HCT116 (cell line): ENCODE results near the gene WNT9B. TPM values are rescaled to one million over a fixed set of nuclear protein-coding genes. Genes with fewer than 3 reads are reported as not detected.
"Not testable (repeated sequence)": the region's sequence is repeated elsewhere in the genome, so short reads cannot be mapped to it uniquely, and the experiment has no call there.

ENCODE experiments used
- ATAC-seq: fragments of 200-7000 bp; cut with Tn5 transposase; 2 replicates; pipeline ENCODE4 v1.9.1; 2020; ENCODE audit warnings: mild to moderate bottlenecking, moderate library complexity
- BruUV-seq: library from RNA; stranded (reverse); fragments of 400-500 nt; replicated peaks from 2 replicates; lab custom pipeline; 2021; lab: Mats Ljungman, UMichigan
- CTCF ChIA-PET: fragments of 300-600 bp; sonication (Branson Sonifier 250); formaldehyde crosslinking; loops from one replicate; lab custom pipeline; 2021; ENCODE audit warnings: antibody characterized with exemption; lab: Charles Lee
- POLR2A ChIA-PET: fragments of 300-600, 350-600 bp; sonication (Branson Sonifier 250); formaldehyde crosslinking; loops from one replicate; lab custom pipeline; 2021; ENCODE audit warnings: antibody characterized with exemption; lab: Charles Lee
- RAD21 ChIA-PET, 2 experiments: fragments of 300-600 bp; sonication (Branson Sonifier 250); formaldehyde crosslinking; loops; one replicate each; lab custom pipeline; 2023; ENCODE audit warnings: low total read pairs in 2 of 2; ENCODE audit not compliant: uncharacterized antibody in 2 of 2, unreplicated experiment in 2 of 2, low non-redundant PET in 1 of 2; lab: Charles Lee
- DNase-seq: peaks from one replicate; pipeline ENCODE4 v3.0.0-alpha.2; 2010; ENCODE audit warnings: low read depth, low spot score
- H2AFZ ChIP-seq: fragments of 200-600 bp; shearing (Covaris generic), sonication (generic); 2 replicates; pipeline ENCODE4 v1.6.1; 2017; ENCODE audit warnings: low read depth, mixed run types, mixed read lengths, antibody characterized with exemption, low read length; ENCODE audit not compliant: poor library complexity, severe bottlenecking
- H3K27ac ChIP-seq: 2 replicates; pipeline ENCODE4 v1.5.1; 2012; ENCODE audit warnings: low read depth, low read length
- H3K27me3 ChIP-seq: fragments of 200-600 bp; sonication (generic); 2 replicates; pipeline ENCODE4 v1.6.1; 2016; ENCODE audit warnings: mixed run types, low read length, mixed read lengths; ENCODE audit not compliant: insufficient read depth
- H3K36me3 ChIP-seq, 2 experiments: fragments of 200-500 bp in 1 of 2; fragments of 200-600 bp in 1 of 2; sonication (Bioruptor generic) in 1 of 2; sonication (generic) in 1 of 2; 2 replicates each; pipeline versions ENCODE4 v1.5.1 to v1.6.1; 2014 to 2016; ENCODE audit warnings: low read length in 2 of 2, inconsistent platforms in 1 of 2, mixed read lengths in 1 of 2, mixed run types in 1 of 2; ENCODE audit not compliant: insufficient read depth in 2 of 2, control insufficient read depth in 1 of 2
- H3K4me1 ChIP-seq, 2 experiments: fragments of 200-600 bp in 1 of 2; sonication (generic) in 1 of 2; 2 replicates each; pipeline versions ENCODE4 v1.5.1 to v1.6.1; 2012 to 2017; ENCODE audit warnings: low read length in 2 of 2, inconsistent platforms in 1 of 2, mild to moderate bottlenecking in 1 of 2, mixed read lengths in 1 of 2, mixed run types in 1 of 2, moderate library complexity in 1 of 2; ENCODE audit not compliant: insufficient read depth in 2 of 2, control insufficient read depth in 1 of 2
- H3K4me2 ChIP-seq: fragments of 200-600 bp; sonication (generic); 2 replicates; pipeline ENCODE4 v1.6.1; 2017; ENCODE audit warnings: mixed run types, low read length, mixed read lengths
- H3K4me3 ChIP-seq, 2 experiments: fragments of 200-600 bp in 1 of 2; sonication (generic) in 1 of 2; replicated peaks in 1 of 2; 2 replicates each; pipeline ENCODE4 v1.5.1; 2011 to 2016; ENCODE audit warnings: low read length in 2 of 2, control low read depth in 1 of 2, low read depth in 1 of 2, mild to moderate bottlenecking in 1 of 2, mixed read lengths in 1 of 2, mixed run types in 1 of 2
- H3K79me2 ChIP-seq: fragments of 200-600 bp; sonication (generic); 2 replicates; pipeline ENCODE4 v1.6.1; 2017; ENCODE audit warnings: mild to moderate bottlenecking, mixed run types, low read length, moderate library complexity, mixed read lengths; ENCODE audit not compliant: insufficient read depth
- H3K9ac ChIP-seq: fragments of 200-600 bp; sonication (generic); 2 replicates; pipeline ENCODE4 v1.6.1; 2016; ENCODE audit warnings: low read length, mixed read lengths
- H3K9me2 ChIP-seq: fragments of 200-600 bp; sonication (generic), shearing (Covaris generic); 2 replicates; pipeline ENCODE4 v1.6.1; 2017; ENCODE audit warnings: mixed run types, mild to moderate bottlenecking, moderate library complexity; ENCODE audit not compliant: insufficient read depth
- H3K9me3 ChIP-seq, 2 experiments: fragments of 200-500 bp in 1 of 2; fragments of 200-600 bp in 1 of 2; sonication (Bioruptor generic) in 1 of 2; sonication (generic) in 1 of 2; 2 replicates each; pipeline ENCODE4 v1.6.1; 2014 to 2017; ENCODE audit warnings: low read length in 2 of 2, mixed read lengths in 2 of 2, inconsistent platforms in 1 of 2, low read depth in 1 of 2, mild to moderate bottlenecking in 1 of 2, mixed run types in 1 of 2, moderate library complexity in 1 of 2; ENCODE audit not compliant: control insufficient read depth in 1 of 2, insufficient read depth in 1 of 2
- H4K20me1 ChIP-seq: fragments of 200-600 bp; sonication (generic), shearing (Covaris generic); 2 replicates; pipeline ENCODE4 v1.6.1; 2017; ENCODE audit warnings: mixed run types, mild to moderate bottlenecking, moderate library complexity; ENCODE audit not compliant: insufficient read depth
- SP1 ChIP-seq: IDR thresholded peaks from 2 replicates; pipeline ENCODE4 v1.6.1; 2012; ENCODE audit warnings: low read depth
- intact Hi-C: fragments of 100-400 bp; cut with micrococcal nuclease; formaldehyde crosslinking; loops from 2 replicates; pipeline ENCODE4 v1.10.0; 2022
- total RNA-seq: library from RNA; stranded (reverse); gene quantifications from one replicate; pipeline ENCODE4 v1.2.1, GENCODE V29; 2021; ENCODE audit not compliant: unreplicated experiment

Gene WNT9B
- total RNA-seq, 1 experiment from 2014 or later, result not detected

GRCh38 chr17:46839211-46839610 lies 12.2 kb upstream of the WNT9B start:
- H4K20me1 ChIP-seq, result no peaks in the 10 kb centered on the region
- CTCF ChIA-PET, result interaction anchor here (1.2 kb wide), 1 partner anchor 37 kb away, joined by 3 read pairs; no protein-coding TSS in a partner anchor
- RAD21 ChIA-PET, result no interaction called here
- no peak overlapping the region for H3K4me2 ChIP-seq
- H3K9me3 ChIP-seq, result peaks cover 0 to 11% of the 10 kb centered on the region in 2 experiments; a peak in 1 of 4 replicates
- intact Hi-C loops, result loop anchor here (5.0 kb wide), 4 partner anchors 57 to 837 kb away; no protein-coding TSS in a partner anchor
- no peaks in the 10 kb centered on the region for H3K9me2 ChIP-seq
- TF ChIP-seq SP1, result no peak
- TF ChIP-seq, all 23 proteins: peak for 0
- H3K9ac ChIP-seq, result no peak overlapping the region
- DNase-seq (no peak), ATAC-seq (no peak)
- H3K27ac ChIP-seq, result no peak overlapping the region
- H3K4me3 ChIP-seq, result no peak overlapping the region
- POLR2A ChIA-PET, result no interaction called here
- H3K79me2 ChIP-seq, result no peaks in the 10 kb centered on the region
- no peaks in the 10 kb centered on the region for H3K36me3 ChIP-seq
- no peak overlapping the region for H2AFZ ChIP-seq
- BruUV-seq, result no TSS peak
- H3K27me3 ChIP-seq, result no peaks in the 10 kb centered on the region
- peaks cover 0 to 3% of the 10 kb centered on the region in 2 experiments; a peak in 1 of 4 replicates for H3K4me1 ChIP-seq

- H4K20me1 ChIP-seq, H2AFZ ChIP-seq, POLR2A ChIA-PET, BruUV-seq, H3K4me2 ChIP-seq, H3K79me2 ChIP-seq, RAD21 ChIA-PET, CTCF ChIA-PET, H3K36me3 ChIP-seq, H3K9me2 ChIP-seq, H3K27me3 ChIP-seq, H3K27ac ChIP-seq, DNase-seq, intact Hi-C loops, H3K9ac ChIP-seq, ATAC-seq, H3K4me3 ChIP-seq, H3K4me1 ChIP-seq: not testable (repeated sequence)
- peaks cover 0 to 11% of the 10 kb centered on the region in 2 experiments; a peak in 1 of 4 replicates for H3K9me3 ChIP-seq
Measured at GRCh38 chr17:46840596-46840995, 10.8 kb upstream of the WNT9B start.
